ENCODE data around the gene IL16. TPM values are rescaled to one million over a fixed set of nuclear protein-coding genes. Genes with fewer than 3 reads are reported as not detected.

Gene IL16
- total RNA-seq, 3 donors from 2014 or later (not counting 1 experiment from before 2014, with no cell fraction given) = 98.1 to 153 (median 114) TPM

DNA sequence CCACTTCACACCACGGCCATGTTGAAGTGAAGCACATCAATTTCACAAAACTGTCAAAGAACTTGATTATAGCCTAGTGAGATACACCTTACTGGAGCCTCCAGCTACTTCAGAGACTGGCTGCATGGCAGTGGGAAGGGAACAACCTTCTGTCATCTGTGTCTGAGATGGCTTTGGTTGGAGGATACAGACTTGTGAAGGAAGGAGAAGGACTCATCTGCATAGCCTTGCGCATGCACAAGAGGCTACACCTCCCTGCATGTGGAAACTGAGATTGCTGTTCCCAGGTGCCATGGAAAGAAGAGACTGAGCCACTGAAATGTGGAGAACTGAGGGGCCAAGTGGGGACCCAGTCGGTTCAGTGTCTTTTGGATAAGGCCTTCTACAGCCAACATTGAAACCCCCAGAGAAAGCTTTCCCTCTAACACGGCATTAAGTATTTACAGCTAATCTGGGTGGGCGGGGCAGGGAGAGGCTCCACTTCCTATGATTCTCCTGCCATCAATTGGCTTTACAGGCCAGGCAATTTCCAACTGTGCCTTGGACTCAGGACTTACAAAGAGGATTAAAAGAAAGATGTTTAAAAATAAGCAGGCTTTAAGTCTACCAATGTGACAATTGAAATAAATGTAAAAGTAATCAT lies 58.8 kb downstream of the IL16 start:
- intact Hi-C loops (cut with micrococcal nuclease) = no loop called here
- H3K4me3 Mint-ChIP-seq = no peak overlapping the region
- TF ChIP-seq, protein P1, sequence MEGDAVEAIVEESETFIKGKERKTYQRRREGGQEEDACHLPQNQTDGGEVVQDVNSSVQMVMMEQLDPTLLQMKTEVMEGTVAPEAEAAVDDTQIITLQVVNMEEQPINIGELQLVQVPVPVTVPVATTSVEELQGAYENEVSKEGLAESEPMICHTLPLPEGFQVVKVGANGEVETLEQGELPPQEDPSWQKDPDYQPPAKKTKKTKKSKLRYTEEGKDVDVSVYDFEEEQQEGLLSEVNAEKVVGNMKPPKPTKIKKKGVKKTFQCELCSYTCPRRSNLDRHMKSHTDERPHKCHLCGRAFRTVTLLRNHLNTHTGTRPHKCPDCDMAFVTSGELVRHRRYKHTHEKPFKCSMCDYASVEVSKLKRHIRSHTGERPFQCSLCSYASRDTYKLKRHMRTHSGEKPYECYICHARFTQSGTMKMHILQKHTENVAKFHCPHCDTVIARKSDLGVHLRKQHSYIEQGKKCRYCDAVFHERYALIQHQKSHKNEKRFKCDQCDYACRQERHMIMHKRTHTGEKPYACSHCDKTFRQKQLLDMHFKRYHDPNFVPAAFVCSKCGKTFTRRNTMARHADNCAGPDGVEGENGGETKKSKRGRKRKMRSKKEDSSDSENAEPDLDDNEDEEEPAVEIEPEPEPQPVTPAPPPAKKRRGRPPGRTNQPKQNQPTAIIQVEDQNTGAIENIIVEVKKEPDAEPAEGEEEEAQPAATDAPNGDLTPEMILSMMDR (IDR thresholded peaks at IDR 0.05) = no peak
- peaks cover 22 to 35% of the 10 kb centered on the region in 2 donors for H3K27me3 Mint-ChIP-seq (ENCODE audit: low read depth in 2 of 2)
- H3K27ac Mint-ChIP-seq = no peak overlapping the region
- H3K36me3 ChIP-seq (ENCODE audit: control insufficient read depth, insufficient read depth, low read length) = no peaks in the 10 kb centered on the region
- whole genome bisulfite sequencing (ENCODE audit: insufficient coverage) = 94% methylated on average over 5 of the region's 5 CpGs
- H3K4me1 Mint-ChIP-seq = no peaks in the 10 kb centered on the region
- no peaks in the 10 kb centered on the region for H3K4me1 ChIP-seq (ENCODE audit: control insufficient read depth, insufficient read depth, low read length)
- ATAC-seq (no peak), DNase-seq (no peak)
- no peaks in the 10 kb centered on the region for H3K9me3 ChIP-seq (ENCODE audit: control insufficient read depth, insufficient read depth, low read length)
- H3K36me3 Mint-ChIP-seq = no peaks in the 10 kb centered on the region
- no peaks in the 10 kb centered on the region for H3K27me3 ChIP-seq (ENCODE audit: control insufficient read depth, insufficient read depth, low read length)
- H3K27ac ChIP-seq (ENCODE audit: low read length) = no peak overlapping the region
- H3K9me3 Mint-ChIP-seq = no peaks in the 10 kb centered on the region
- no peak overlapping the region for H3K4me3 ChIP-seq (ENCODE audit: low read length)

DNA sequence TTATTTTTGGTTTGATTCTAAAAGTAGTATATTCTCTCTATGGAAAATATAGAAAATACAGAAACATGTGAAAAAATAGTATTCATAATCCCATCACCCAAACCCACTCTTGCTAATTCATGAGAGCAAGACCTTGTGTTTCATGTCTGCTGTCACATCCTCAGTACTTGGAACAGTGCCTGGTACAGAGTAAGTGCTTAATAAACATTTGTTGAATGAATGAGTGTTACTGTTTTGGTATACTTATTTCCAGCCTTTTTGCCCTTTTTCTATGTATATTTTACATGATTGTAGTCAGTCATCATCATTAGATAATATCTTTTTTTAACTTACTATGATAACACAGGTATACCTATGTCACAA lies 59.3 kb downstream of the IL16 start:
- H3K27me3 Mint-ChIP-seq (ENCODE audit: low read depth in 2 of 2) = peaks cover 20 to 34% of the 10 kb centered on the region in 2 donors
- H3K4me1 Mint-ChIP-seq = no peaks in the 10 kb centered on the region
- Histone ChIP-seq H3K9me3 (ENCODE audit: control insufficient read depth, insufficient read depth, low read length) (no peaks in the 10 kb centered on the region), H3K36me3 (ENCODE audit: control insufficient read depth, insufficient read depth, low read length) (no peaks in the 10 kb centered on the region), H3K4me1 (ENCODE audit: control insufficient read depth, insufficient read depth, low read length) (no peaks in the 10 kb centered on the region), H3K4me3 (ENCODE audit: low read length) (no peak overlapping the region), H3K27me3 (ENCODE audit: control insufficient read depth, insufficient read depth, low read length) (no peaks in the 10 kb centered on the region), H3K27ac (ENCODE audit: low read length) (no peak overlapping the region)
- H3K36me3 Mint-ChIP-seq = no peaks in the 10 kb centered on the region
- no peak overlapping the region for H3K4me3 Mint-ChIP-seq
- H3K27ac Mint-ChIP-seq = no peak overlapping the region
- H3K9me3 Mint-ChIP-seq = no peaks in the 10 kb centered on the region
- TF ChIP-seq, protein P1 (IDR thresholded peaks at IDR 0.05) = no peak
- intact Hi-C loops (cut with micrococcal nuclease) = no loop called here
- DNase-seq (no peak), ATAC-seq (no peak)

DNA sequence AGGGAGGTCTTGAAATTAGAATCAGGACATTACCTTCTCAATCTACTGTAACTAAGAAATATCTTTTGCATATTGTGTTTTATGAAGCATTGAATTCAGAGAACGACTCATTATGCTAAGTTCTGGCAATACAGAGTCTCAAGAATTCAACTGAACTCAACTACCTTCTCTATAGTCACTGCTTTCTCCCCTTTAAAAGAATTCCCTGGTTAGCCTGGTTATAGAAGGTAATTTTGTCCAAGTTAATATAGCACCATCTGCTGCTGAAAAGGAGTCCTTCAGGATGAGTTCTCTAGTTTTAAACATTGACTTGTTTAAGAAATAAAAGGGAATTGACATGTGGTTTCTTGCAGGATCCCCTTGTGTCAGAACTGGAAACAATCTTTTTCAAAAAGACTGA lies 60.2 kb downstream of the IL16 start:
- no peak overlapping the region for H3K27ac Mint-ChIP-seq
- ATAC-seq = no peak
- no peaks in the 10 kb centered on the region for H3K4me1 ChIP-seq (ENCODE audit: control insufficient read depth, insufficient read depth, low read length)

More for the DNA sequence above, 60.2 kb downstream of the IL16 start:
- intact Hi-C loops (cut with micrococcal nuclease) = no loop called here
- no peaks in the 10 kb centered on the region for H3K27me3 ChIP-seq (ENCODE audit: control insufficient read depth, insufficient read depth, low read length)
- peaks cover 13 to 24% of the 10 kb centered on the region in 2 donors for H3K27me3 Mint-ChIP-seq (ENCODE audit: low read depth in 2 of 2)
- 60% methylated on average over 1 of the region's 1 CpG for WGBS (ENCODE audit: insufficient coverage)
- DNase-seq = no peak
- H3K36me3 ChIP-seq (ENCODE audit: control insufficient read depth, insufficient read depth, low read length) = no peaks in the 10 kb centered on the region
- H3K4me3 Mint-ChIP-seq = no peak overlapping the region
- TF ChIP-seq, protein P1 (IDR thresholded peaks at IDR 0.05) = no peak
- no peaks in the 10 kb centered on the region for H3K4me1 Mint-ChIP-seq
- no peak overlapping the region for H3K27ac ChIP-seq (ENCODE audit: low read length)
- H3K36me3 Mint-ChIP-seq = no peaks in the 10 kb centered on the region
- no peak overlapping the region for H3K4me3 ChIP-seq (ENCODE audit: low read length)
- no peaks in the 10 kb centered on the region for H3K9me3 Mint-ChIP-seq
- no peaks in the 10 kb centered on the region for H3K9me3 ChIP-seq (ENCODE audit: control insufficient read depth, insufficient read depth, low read length)

Data from natural killer cell (primary cell).